Upper lobe of left lung (tissue), 6 donors: Measurements from ENCODE around the gene MYT1. TPM values are rescaled to one million over a fixed set of nuclear protein-coding genes. Genes with fewer than 3 reads are reported as not detected.
"Not testable (repeated sequence)": the region's sequence is repeated elsewhere in the genome, so short reads cannot be mapped to it uniquely, and the experiment has no call there.

Experiments used
- ATAC-seq, 2 donors: fragments of 200-7000 bp; cut with Tn5 transposase; one replicate each; pipeline ENCODE4 v1.9.1; 2022; ENCODE audit warnings: mild to moderate bottlenecking in 2 of 2, moderate library complexity in 2 of 2; ENCODE audit not compliant: low FRiP score in 2 of 2
- DNase-seq, 2 donors: peaks; one replicate each; pipeline ENCODE4 v3.0.0-alpha.2; 2019 to 2020
- H3K27ac ChIP-seq, 4 donors: fragments of 200-600 bp; sonication (generic); one replicate each; pipeline ENCODE4 v1.5.1; 2016 to 2019
- H3K27me3 ChIP-seq, 4 donors: fragments of 200-600 bp; sonication (generic); one replicate each; pipeline ENCODE4 v1.5.1; 2017 to 2019
- H3K36me3 ChIP-seq, 4 donors: fragments of 200-600 bp; sonication (generic); one replicate each; pipeline ENCODE4 v1.5.1; 2016 to 2019
- H3K4me1 ChIP-seq, 4 donors: fragments of 200-600 bp; sonication (generic); one replicate each; pipeline ENCODE4 v1.5.1; 2018 to 2019
- H3K4me3 ChIP-seq, 4 donors: fragments of 200-600 bp; sonication (generic); one replicate each; pipeline ENCODE4 v1.5.1; 2017 to 2019; ENCODE audit warnings: mild to moderate bottlenecking in 2 of 4, moderate library complexity in 1 of 4
- H3K9me3 ChIP-seq, 4 donors: fragments of 200-600 bp; sonication (generic); one replicate each; pipeline ENCODE4 v1.5.1; 2018 to 2019
- EP300 ChIP-seq, 4 donors: sonication (generic); formaldehyde crosslinking; IDR thresholded peaks; one replicate each; pipeline ENCODE4 v1.5.1; 2017; ENCODE audit warnings: antibody characterized with exemption in 4 of 4, control low read depth in 2 of 4
- POLR2A ChIP-seq, 4 donors: fragments of 450-650 bp; IDR thresholded peaks; one replicate each; pipeline ENCODE4 v1.5.1; 2016 to 2017; ENCODE audit warnings: antibody characterized with exemption in 4 of 4, mild to moderate bottlenecking in 2 of 4
- POLR2AphosphoS5 ChIP-seq, 2 donors: sonication (generic); formaldehyde crosslinking; IDR thresholded peaks; one replicate each; pipeline ENCODE4 v1.5.1; 2017; ENCODE audit warnings: antibody characterized with exemption in 2 of 2
- WGBS, 2 donors: methylation state at CpG; one replicate each; pipeline ENCODE4 v1.1.5; 2017 to 2018; 5-methylcytosine and 5-hydroxymethylcytosine counted together
- total RNA-seq, 6 donors: library from RNA; depleted of rRNA in 4 of 6; stranded (reverse); fragments of >200 nt in 4 of 6; gene quantifications; one replicate each; pipeline versions ENCODE4 v1.1.0 to v1.2.1, GENCODE V29; 2016 to 2021
- TF ChIP-seq, protein P1 (sequence below), 6 experiments: fragments of 450-650 bp in 4 of 6; fragments of 200-600 bp in 2 of 6; sonication (generic) in 2 of 6; IDR thresholded peaks; one replicate each; pipeline ENCODE4 v1.5.1; 2016 to 2019; ENCODE audit warnings: antibody characterized with exemption in 6 of 6
- donor health status: DM: no; HTN: no; CAD: no; lungs with moderate emphysema.
- donor health status: DM: no; HTN: yes; CAD: no; lungs with severe emphysema.

Gene MYT1
- total RNA-seq, 6 donors from 2014 or later, result 0.09 to 3.1 TPM; not detected in 4

DNA sequence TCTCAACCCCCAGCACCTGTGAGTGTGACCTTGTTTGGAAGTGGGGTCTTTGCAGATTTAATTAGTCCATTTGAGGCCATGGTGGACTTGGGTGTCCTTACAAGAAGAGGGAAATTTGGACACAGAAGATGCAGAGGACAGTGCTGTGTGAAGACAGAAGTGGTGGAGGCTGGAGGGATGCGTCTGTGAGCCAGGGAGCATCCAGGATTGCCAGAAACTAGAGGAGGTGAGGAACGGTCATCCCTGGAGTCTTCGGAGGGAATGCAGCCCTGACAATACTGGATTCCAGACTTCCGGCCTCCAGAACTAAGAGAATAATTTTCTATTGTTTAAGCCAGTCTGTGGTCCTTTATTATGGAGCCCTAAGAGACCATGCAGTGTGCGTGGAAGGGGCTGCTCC is 34.0 kb upstream of the MYT1 start:
- Histone ChIP-seq H3K9me3 (no peaks in the 10 kb centered on the region), H3K4me3 (no peak overlapping the region), H3K27me3 (peaks cover 0 to 5% (median 0%) of the 10 kb centered on the region in 4 donors), H3K4me1 (no peaks in the 10 kb centered on the region), H3K27ac (no peak overlapping the region), H3K36me3 (no peaks in the 10 kb centered on the region)
- 53 to 63% methylated on average over 5 of the region's 5 CpGs for WGBS, 2 donors
- no peak for DNase-seq
- ATAC-seq, result no peak
- no peak for TF ChIP-seq POLR2A (IDR thresholded peaks at IDR 0.05)
- no peak for TF ChIP-seq EP300 (IDR thresholded peaks at IDR 0.05)
- no peak for TF ChIP-seq POLR2AphosphoS5 (IDR thresholded peaks at IDR 0.05)

DNA sequence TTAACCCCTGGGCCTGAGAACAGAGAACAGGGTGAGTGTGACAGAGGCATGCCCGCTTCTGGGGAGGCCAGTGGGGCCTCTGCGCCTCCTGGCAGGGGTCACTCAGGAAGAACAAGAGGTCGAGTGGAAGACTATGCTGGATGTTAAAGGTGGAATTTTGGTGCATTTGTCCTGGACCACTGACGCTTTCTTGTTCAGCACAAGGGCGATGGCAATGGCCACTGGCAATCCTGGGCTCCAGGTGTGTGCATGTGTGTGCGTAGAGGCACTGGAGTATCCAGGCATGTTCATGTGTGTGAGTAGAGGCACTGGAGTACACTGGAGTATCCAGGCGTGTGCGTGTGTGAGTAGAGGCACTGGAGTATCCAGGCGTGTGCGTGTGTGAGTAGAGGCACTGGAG is 33.4 kb upstream of the MYT1 start:
- DNase-seq (no peak), ATAC-seq (no peak)
- H3K27me3 ChIP-seq, result peaks cover 0 to 5% (median 0%) of the 10 kb centered on the region in 4 donors
- H3K4me1 ChIP-seq, result no peaks in the 10 kb centered on the region
- H3K27ac ChIP-seq, result no peak overlapping the region
- TF ChIP-seq, protein P1, sequence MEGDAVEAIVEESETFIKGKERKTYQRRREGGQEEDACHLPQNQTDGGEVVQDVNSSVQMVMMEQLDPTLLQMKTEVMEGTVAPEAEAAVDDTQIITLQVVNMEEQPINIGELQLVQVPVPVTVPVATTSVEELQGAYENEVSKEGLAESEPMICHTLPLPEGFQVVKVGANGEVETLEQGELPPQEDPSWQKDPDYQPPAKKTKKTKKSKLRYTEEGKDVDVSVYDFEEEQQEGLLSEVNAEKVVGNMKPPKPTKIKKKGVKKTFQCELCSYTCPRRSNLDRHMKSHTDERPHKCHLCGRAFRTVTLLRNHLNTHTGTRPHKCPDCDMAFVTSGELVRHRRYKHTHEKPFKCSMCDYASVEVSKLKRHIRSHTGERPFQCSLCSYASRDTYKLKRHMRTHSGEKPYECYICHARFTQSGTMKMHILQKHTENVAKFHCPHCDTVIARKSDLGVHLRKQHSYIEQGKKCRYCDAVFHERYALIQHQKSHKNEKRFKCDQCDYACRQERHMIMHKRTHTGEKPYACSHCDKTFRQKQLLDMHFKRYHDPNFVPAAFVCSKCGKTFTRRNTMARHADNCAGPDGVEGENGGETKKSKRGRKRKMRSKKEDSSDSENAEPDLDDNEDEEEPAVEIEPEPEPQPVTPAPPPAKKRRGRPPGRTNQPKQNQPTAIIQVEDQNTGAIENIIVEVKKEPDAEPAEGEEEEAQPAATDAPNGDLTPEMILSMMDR (IDR thresholded peaks at IDR 0.05), result no peak
- TF ChIP-seq POLR2A (IDR thresholded peaks at IDR 0.05) (no peak), EP300 (IDR thresholded peaks at IDR 0.05) (no peak), POLR2AphosphoS5 (IDR thresholded peaks at IDR 0.05) (no peak)
- H3K36me3 ChIP-seq, result no peaks in the 10 kb centered on the region
- WGBS, 2 donors, result 81 to 84% methylated on average over 10 of the region's 10 CpGs
- H3K9me3 ChIP-seq, result no peaks in the 10 kb centered on the region
- no peak overlapping the region for H3K4me3 ChIP-seq

DNA sequence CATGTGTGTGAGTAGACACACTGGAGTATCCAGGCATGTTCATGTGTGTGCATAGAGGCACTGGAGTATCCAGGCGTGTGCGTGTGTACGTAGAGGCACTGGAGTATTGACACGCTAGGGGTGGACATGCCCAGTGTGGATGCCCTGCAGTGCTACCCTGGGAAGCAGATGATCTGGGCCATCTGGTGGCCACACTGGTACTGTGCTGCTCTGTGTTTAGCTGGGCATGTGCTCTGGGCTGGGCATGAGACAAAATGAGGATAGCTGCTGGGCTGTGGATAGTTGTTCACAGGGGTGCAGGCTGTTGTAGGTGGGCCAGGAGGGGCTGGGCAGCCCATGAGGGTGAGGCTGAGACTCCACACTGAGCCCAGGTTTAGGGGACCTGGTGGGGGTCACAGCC is 32.8 kb upstream of the MYT1 start:
- Histone ChIP-seq H3K4me3 (no peak overlapping the region), H3K4me1 (no peaks in the 10 kb centered on the region), H3K36me3 (no peaks in the 10 kb centered on the region), H3K27me3 (peaks cover 0 to 5% (median 0%) of the 10 kb centered on the region in 4 donors), H3K27ac (no peak overlapping the region), H3K9me3 (no peaks in the 10 kb centered on the region)
- ATAC-seq (no peak), DNase-seq (no peak)
- TF ChIP-seq POLR2A (IDR thresholded peaks at IDR 0.05), result no peak
- 89 to 93% methylated on average over 4 of the region's 4 CpGs for WGBS, 2 donors

DNA sequence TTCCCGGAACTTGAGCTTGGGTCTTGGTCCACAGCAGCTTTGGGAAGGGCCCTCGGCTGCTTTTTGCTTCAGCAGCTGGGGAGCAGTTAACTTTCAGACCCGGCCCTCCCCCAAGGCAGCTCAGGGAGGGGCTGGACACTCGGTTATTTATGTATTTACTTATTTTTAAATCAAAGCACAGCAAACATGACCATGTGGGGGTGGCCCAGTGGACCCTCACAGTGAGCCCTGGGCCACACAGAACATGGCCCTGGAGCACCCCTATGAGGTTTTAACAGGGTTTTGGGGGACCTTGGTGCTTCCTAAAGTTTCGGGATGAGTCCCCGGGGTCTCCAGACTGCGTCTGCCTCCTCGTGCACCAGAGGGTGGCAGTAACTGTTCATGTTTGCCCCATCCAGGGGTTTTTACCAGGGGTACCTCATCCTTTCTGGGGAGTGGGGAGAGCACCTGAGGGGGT is 30.3 kb upstream of the MYT1 start:
- WGBS, 2 donors, result 46 to 63% methylated on average over 4 to 8 of the region's 8 CpGs
- no peaks in the 10 kb centered on the region for H3K9me3 ChIP-seq
- DNase-seq, result peak in 1 of 2 donors; percentile 10

DNA sequence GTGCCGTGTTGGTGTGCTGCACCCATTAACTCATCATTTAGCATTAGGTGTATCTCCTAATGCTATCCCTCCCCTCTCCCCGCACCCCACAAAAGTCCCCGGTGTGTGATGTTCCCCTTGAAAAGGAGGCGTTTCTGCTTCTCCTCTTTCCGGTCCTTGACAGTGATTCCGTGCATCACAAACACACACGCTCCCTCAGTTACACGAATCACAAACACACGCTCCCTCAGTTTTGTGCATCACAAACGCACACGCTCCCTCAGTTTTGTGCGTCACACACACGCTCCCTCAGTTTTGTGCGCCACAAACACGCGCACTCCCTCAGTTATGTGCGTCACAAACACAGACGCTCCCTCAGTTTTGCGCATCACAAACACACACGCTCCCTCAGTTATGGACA is 29.5 kb upstream of the MYT1 start:
- not testable (repeated sequence) for ATAC-seq, H3K4me1 ChIP-seq, H3K36me3 ChIP-seq, H3K9me3 ChIP-seq, H3K4me3 ChIP-seq, H3K27me3 ChIP-seq, H3K27ac ChIP-seq, DNase-seq
- WGBS, 2 donors, result 69 to 71% methylated on average over 20 of the region's 20 CpGs

More for the DNA sequence above, 30.3 kb upstream of the MYT1 start:
- no peak for ATAC-seq
- Histone ChIP-seq H3K4me1 (no peaks in the 10 kb centered on the region), H3K36me3 (no peaks in the 10 kb centered on the region), H3K4me3 (no peak overlapping the region), H3K27me3 (peaks cover 0 to 4% (median 0%) of the 10 kb centered on the region in 4 donors), H3K27ac (no peak overlapping the region)
- TF ChIP-seq EP300 (IDR thresholded peaks at IDR 0.05) (no peak), POLR2A (IDR thresholded peaks at IDR 0.05) (no peak), POLR2AphosphoS5 (IDR thresholded peaks at IDR 0.05) (no peak)
- TF ChIP-seq, protein P1 (IDR thresholded peaks at IDR 0.05), result no peak

DNA sequence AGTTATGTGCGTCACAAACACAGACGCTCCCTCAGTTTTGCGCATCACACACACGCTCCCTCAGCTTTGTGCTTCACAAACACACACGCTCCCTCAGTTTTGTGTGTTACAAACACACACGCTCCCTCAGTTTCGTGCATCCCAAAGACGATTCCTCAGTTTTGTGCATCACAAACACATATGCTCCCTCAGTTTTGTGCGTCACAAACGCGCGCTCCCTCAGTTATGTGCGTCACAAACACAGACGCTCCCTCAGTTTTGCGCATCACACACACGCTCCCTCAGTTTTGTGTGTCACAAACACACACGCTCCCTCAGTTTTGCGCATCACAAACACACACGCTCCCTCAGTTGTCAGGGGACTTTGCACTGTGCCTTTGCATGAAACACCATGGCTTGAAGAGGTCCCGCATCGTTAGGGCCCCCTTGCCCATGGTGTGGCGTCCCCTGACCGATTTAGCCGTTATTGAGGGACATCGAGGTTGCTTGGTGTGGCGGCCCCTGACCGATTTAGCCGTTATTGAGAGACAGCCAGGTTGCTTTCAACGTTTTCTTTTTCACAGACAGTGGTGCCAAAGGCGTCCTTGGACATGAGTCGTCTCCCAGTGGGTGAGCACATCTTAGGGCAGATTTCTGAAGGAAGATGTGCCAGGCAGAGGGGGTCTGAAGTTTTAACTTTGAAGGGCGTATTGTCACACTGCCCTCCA is 28.1 kb upstream of the MYT1 start:
- no peaks in the 10 kb centered on the region for H3K36me3 ChIP-seq
- TF ChIP-seq POLR2A (IDR thresholded peaks at IDR 0.05) (no peak), EP300 (IDR thresholded peaks at IDR 0.05) (no peak), POLR2AphosphoS5 (IDR thresholded peaks at IDR 0.05) (no peak)
- TF ChIP-seq, protein P1 (IDR thresholded peaks at IDR 0.05), result no peak
- peak in 1 of 2 donors; percentile 12 for DNase-seq
- H3K4me1 ChIP-seq, result no peaks in the 10 kb centered on the region
- H3K27me3 ChIP-seq, result no peaks in the 10 kb centered on the region
- no peak overlapping the region for H3K27ac ChIP-seq
- no peak overlapping the region for H3K4me3 ChIP-seq
- 84 to 85% methylated on average over 31 to 32 of the region's 32 CpGs for WGBS, 2 donors
- no peak for ATAC-seq
- no peaks in the 10 kb centered on the region for H3K9me3 ChIP-seq
